Lung microvascular endothelial cell (primary cell): Measurements from ENCODE around the gene PINLYP. TPM values are rescaled to one million over a fixed set of nuclear protein-coding genes. Genes with fewer than 3 reads are reported as not detected.

ENCODE experiments used
- DNase-seq, 2 donors: peaks; one replicate each; pipeline versions ENCODE4 v3.0.0 to v3.0.0-alpha.2; 2010; ENCODE audit warnings: low read depth in 2 of 2
- total RNA-seq: library from RNA; depleted of rRNA; stranded (reverse); fragments of >200 nt; gene quantifications from 2 replicates; pipeline ENCODE4 v1.2.1, GENCODE V29; 2014

Gene PINLYP
- total RNA-seq, 1 donor from 2014 or later: 4.6 TPM

DNA sequence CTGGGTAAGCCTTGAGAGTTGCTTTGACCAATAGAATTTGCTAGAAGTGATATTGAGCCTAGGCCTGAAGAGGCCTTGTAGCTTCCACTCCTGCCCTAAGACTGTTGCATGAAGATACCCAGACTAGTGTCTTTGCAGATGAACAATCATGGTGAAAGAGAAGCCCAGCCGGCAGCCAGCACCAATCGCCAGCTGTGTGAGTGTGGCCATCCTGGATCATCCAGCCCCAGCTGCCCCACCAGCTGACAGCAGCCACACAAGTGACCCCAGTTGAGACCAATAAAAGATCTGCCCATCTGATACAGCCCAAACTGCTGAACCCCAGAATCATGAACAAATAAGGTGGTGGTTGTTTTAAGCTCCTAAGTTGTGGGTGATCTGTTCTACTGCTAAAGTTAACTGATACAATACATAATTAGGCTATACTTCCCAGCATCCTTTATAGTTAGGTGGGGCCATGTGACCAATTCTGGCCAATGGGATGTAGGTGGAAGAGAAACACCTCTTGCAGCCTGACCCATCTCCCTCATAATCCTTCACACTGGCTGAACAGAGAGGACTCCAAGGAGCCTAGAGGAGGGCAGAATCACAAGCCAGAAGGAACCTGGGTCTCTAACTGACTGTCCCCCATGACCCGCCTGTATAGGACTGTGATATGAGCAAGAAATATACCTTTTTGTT is 53.2 kb downstream of the PINLYP start:
- no peak for DNase-seq

DNA sequence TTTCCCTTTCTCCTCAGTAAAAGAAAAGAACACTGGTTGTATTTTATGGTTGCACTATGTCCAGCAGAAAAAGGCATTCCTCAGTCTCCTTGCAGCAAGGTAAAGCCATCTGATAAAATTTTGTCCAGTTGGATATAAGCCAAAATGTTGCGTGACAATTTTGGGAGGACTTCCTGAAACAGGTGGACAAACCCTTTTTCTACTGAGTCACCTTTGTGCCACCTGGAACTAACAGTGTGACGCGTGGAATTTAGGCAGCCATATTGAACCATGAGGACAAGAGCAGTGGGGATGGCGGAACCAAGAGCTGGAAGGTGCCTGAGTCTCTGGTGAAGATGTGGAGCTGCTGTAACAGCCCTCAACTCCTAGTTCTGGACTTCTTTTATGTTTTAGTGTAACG is 55.9 kb downstream of the PINLYP start:
- no peak for DNase-seq

Other genes with a start within 250 kb of the PINLYP start
- gene CD177, start 222.1 kb upstream of the PINLYP start, total RNA-seq: under 0.01 and 2.6 TPM in 2 replicates
- not detected in 2 replicates for gene TEX101, start 160.9 kb upstream of the PINLYP start, total RNA-seq
- gene LYPD3, start 110.2 kb upstream of the PINLYP start, total RNA-seq: 0.22 and 0.79 TPM in 2 replicates
- 23.1 and 79.8 TPM in 2 replicates for gene PHLDB3, start 71.1 kb upstream of the PINLYP start, total RNA-seq
- gene ETHE1, start 48.6 kb upstream of the PINLYP start, total RNA-seq: 106 and 137 TPM in 2 replicates
- gene ZNF575, start 42.6 kb upstream of the PINLYP start, total RNA-seq: 0.20 and 0.22 TPM in 2 replicates
- gene XRCC1, start 274 bp upstream of the PINLYP start, total RNA-seq: 10.7 and 14.6 TPM in 2 replicates
- gene IRGQ, start 20.3 kb downstream of the PINLYP start, total RNA-seq: 19.2 and 29.0 TPM in 2 replicates
- 5.9 and 9.1 TPM in 2 replicates for gene ZNF576, start 20.8 kb downstream of the PINLYP start, total RNA-seq
- not detected in 2 replicates for gene SRRM5, start 36.3 kb downstream of the PINLYP start, total RNA-seq
- gene ZNF428, start 43.8 kb downstream of the PINLYP start, total RNA-seq: 58.6 and 69.8 TPM in 2 replicates
- gene CADM4, start 64.0 kb downstream of the PINLYP start, total RNA-seq: 10.5 and 23.0 TPM in 2 replicates
- 7.3 and 13.9 TPM in 2 replicates for gene PLAUR, start 94.4 kb downstream of the PINLYP start, total RNA-seq
- gene IRGC, start 140.3 kb downstream of the PINLYP start, total RNA-seq: not detected in 2 replicates
- gene SMG9, start 179.2 kb downstream of the PINLYP start, total RNA-seq: 3.7 and 3.8 TPM in 2 replicates
- gene KCNN4, start 205.2 kb downstream of the PINLYP start, total RNA-seq: 0.22 TPM in 1 of 2 replicates, not detected in the other
- gene LYPD5, start 226.6 kb downstream of the PINLYP start, total RNA-seq: 0.22 and 0.40 TPM in 2 replicates